GM18873 (cell line): ENCODE results near the gene CARD16.

Experiments used
- ATAC-seq: cut with Tn5 transposase; IDR thresholded peaks from one replicate; pipeline ENCODE4 v1.9.1; 2021; ENCODE audit warnings: mild to moderate bottlenecking, moderate library complexity, moderate number of reproducible peaks; ENCODE audit not compliant: unreplicated experiment, low FRiP score

CARD16 gene

GRCh38 chr11:104999721-105000120 lies 45.4 kb downstream of the CARD16 start:
- ATAC-seq = no peak

- ATAC-seq = no peak
These were observed 47.8 kb downstream of the CARD16 start for GRCh38 chr11:104997288-104997687.

GRCh38 chr11:104995001-104995408 lies 50.1 kb downstream of the CARD16 start:
- ATAC-seq = no peak

GRCh38 chr11:104992781-104993180 lies 52.4 kb downstream of the CARD16 start:
- no peak for ATAC-seq

GRCh38 chr11:104991994-104992393 lies 53.1 kb downstream of the CARD16 start:
- no peak for ATAC-seq
